GM23338 (cell line): ENCODE measurements around the gene FLT1. TPM values are rescaled to one million over a fixed set of nuclear protein-coding genes. Genes with fewer than 3 reads are reported as not detected.

Experiments
- ATAC-seq: fragments of 200-7000 bp; cut with Tn5 transposase; 3 replicates; pipeline ENCODE4 v1.9.1; 2020
- DNase-seq: peaks from one replicate; pipeline ENCODE4 v3.0.0-alpha.2; 2015; ENCODE audit warnings: low spot score
- H2AFZ ChIP-seq: fragments of 200-600 bp; sonication (generic); 2 replicates; pipeline ENCODE4 v1.8.0; 2016; ENCODE audit warnings: antibody characterized with exemption, mild to moderate bottlenecking, moderate library complexity
- H3F3A ChIP-seq: fragments of 200-600 bp; sonication (generic); replicated peaks from 2 replicates; pipeline ENCODE4 v1.8.0; 2017; ENCODE audit warnings: antibody characterized with exemption, mixed run types, low read depth
- H3K27ac ChIP-seq: fragments of 200-600 bp; sonication (generic); 2 replicates; pipeline ENCODE4 v1.6.1; 2016; ENCODE audit warnings: low read depth
- H3K27me3 ChIP-seq: fragments of 200-600 bp; sonication (generic); 2 replicates; pipeline ENCODE4 v1.8.0; 2016; ENCODE audit warnings: mild to moderate bottlenecking, mixed run types, moderate library complexity; ENCODE audit not compliant: insufficient read depth
- H3K36me3 ChIP-seq: fragments of 200-600 bp; sonication (generic); 2 replicates; pipeline ENCODE4 v1.8.0; 2016; ENCODE audit warnings: mild to moderate bottlenecking; ENCODE audit not compliant: insufficient read depth
- H3K4me1 ChIP-seq: fragments of 200-600 bp; sonication (generic); 2 replicates; pipeline ENCODE4 v1.8.0; 2016; ENCODE audit warnings: mild to moderate bottlenecking, moderate library complexity; ENCODE audit not compliant: insufficient read depth
- H3K4me2 ChIP-seq: fragments of 200-600 bp; sonication (generic); 2 replicates; pipeline ENCODE4 v1.7.1; 2017; ENCODE audit warnings: mixed run types
- H3K4me3 ChIP-seq: fragments of 200-600 bp; sonication (generic); 2 replicates; pipeline ENCODE4 v1.6.1; 2016; ENCODE audit warnings: mixed run types
- H3K79me2 ChIP-seq: fragments of 200-600 bp; sonication (generic); replicated peaks from 2 replicates; pipeline ENCODE4 v1.8.0; 2017; ENCODE audit warnings: mild to moderate bottlenecking; ENCODE audit not compliant: insufficient read depth
- H3K9me2 ChIP-seq: fragments of 200-600 bp; sonication (generic); 2 replicates; pipeline ENCODE4 v1.8.0; 2017; ENCODE audit not compliant: insufficient read depth
- H4K20me1 ChIP-seq: fragments of 200-600 bp; sonication (generic); replicated peaks from 2 replicates; pipeline ENCODE4 v1.8.0; 2017; ENCODE audit warnings: mild to moderate bottlenecking; ENCODE audit not compliant: insufficient read depth
- H3K27ac Mint-ChIP-seq: 2 replicates; pipeline ENCODE4 v1.8.0; 2020; ENCODE audit warnings: inconsistent platforms, mild to moderate bottlenecking, moderate library complexity, mixed read lengths
- H3K27me3 Mint-ChIP-seq: 3 replicates; pipeline ENCODE4 v1.8.0; 2022; ENCODE audit warnings: low read depth, mild to moderate bottlenecking, moderate library complexity, mixed read lengths, inconsistent platforms; ENCODE audit not compliant: insufficient read depth, poor library complexity
- H3K36me3 Mint-ChIP-seq: 3 replicates; pipeline ENCODE4 v1.8.0; 2021; ENCODE audit warnings: low read depth, mild to moderate bottlenecking, inconsistent platforms, moderate library complexity, mixed read lengths
- H3K4me1 Mint-ChIP-seq: 3 replicates; pipeline ENCODE4 v1.8.0; 2020; ENCODE audit warnings: mild to moderate bottlenecking, inconsistent platforms, mixed read lengths
- H3K4me3 Mint-ChIP-seq: 3 replicates; pipeline ENCODE4 v1.8.0; 2021; ENCODE audit warnings: moderate library complexity, mild to moderate bottlenecking, inconsistent platforms, mixed read lengths
- H3K9me3 Mint-ChIP-seq: 3 replicates; pipeline ENCODE4 v1.8.0; 2020; ENCODE audit warnings: moderate library complexity, mild to moderate bottlenecking, inconsistent platforms, mixed read lengths
- CREB1 ChIP-seq: fragments of 250-450 bp; sonication (Bioruptor Pico); IDR thresholded peaks from 2 replicates; pipeline ENCODE4 v1.5.0; 2020; ENCODE audit warnings: low read depth, mild to moderate bottlenecking, moderate library complexity
- JUNB ChIP-seq: IDR thresholded peaks from one replicate; pipeline ENCODE4 v1.6.1; 2016; ENCODE audit warnings: antibody characterized with exemption; ENCODE audit not compliant: unreplicated experiment
- NANOG ChIP-seq: IDR thresholded peaks from 2 replicates; pipeline ENCODE4 v1.6.1; 2016; ENCODE audit warnings: antibody characterized with exemption, borderline replicate concordance
- POLR2AphosphoS5 ChIP-seq: IDR thresholded peaks from 2 replicates; pipeline ENCODE4 v1.6.1; 2016; ENCODE audit warnings: antibody characterized with exemption, low read depth
- STAT1 ChIP-seq: IDR thresholded peaks from one replicate; pipeline ENCODE4 v1.6.1; 2016; ENCODE audit warnings: antibody characterized with exemption; ENCODE audit not compliant: unreplicated experiment
- ZNF462 ChIP-seq: fragments of 250-450 bp; sonication (Bioruptor Pico); IDR thresholded peaks from 2 replicates; pipeline ENCODE4 v1.5.0; 2020; ENCODE audit warnings: mild to moderate bottlenecking, moderate library complexity
- polyA plus RNA-seq: library from polyadenylated mRNA; unstranded; fragments of >200 nt; fragmentation: Nextera tagmentation; extraction: Ambion mirVana; gene quantifications from 2 replicates; pipeline ENCODE4 v1.2.1, GENCODE V29; 2016
- total RNA-seq: library from RNA; depleted of rRNA; stranded (reverse); fragments of >200 nt; shearing (Covaris generic); gene quantifications from 2 replicates; pipeline ENCODE4 v1.2.3, GENCODE V29; 2014
- TF ChIP-seq, protein P1 (sequence below), 2 experiments: fragments of 200-600 bp in 1 of 2; sonication (generic) in 1 of 2; conservative IDR thresholded peaks; 2 replicates each; pipeline versions ENCODE4 v1.5.1 to v1.6.1; 2016 to 2017; ENCODE audit warnings: antibody characterized with exemption in 2 of 2, low read depth in 2 of 2, mild to moderate bottlenecking in 2 of 2, moderate library complexity in 1 of 2

Gene FLT1
- total and polyA plus RNA-seq, 2 experiments from 2014 or later = 26.8 to 116 TPM

DNA sequence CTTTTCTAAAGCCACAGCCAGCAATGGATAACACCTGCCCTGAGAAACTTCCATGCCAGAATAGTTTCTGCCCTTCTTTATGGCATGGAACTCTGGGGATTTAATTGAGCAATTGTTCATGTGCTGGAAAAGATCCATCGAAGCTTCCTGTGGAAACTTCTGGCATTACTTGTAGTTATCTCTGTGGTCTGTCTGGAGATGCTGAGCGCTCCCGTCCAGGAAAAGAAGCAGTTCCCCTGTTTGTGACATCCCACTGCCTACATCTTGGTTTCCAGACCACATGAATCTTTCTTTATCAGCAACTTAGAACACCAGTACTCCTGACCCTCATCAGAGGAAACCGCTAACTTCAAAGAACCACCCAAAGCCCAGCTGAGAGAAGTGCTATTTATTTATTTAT lies 24.6 kb downstream of the FLT1 start (continued):
- TF ChIP-seq ZNF462 (CRISPR knock-in tag) = no peak
- TF ChIP-seq, protein P1, sequence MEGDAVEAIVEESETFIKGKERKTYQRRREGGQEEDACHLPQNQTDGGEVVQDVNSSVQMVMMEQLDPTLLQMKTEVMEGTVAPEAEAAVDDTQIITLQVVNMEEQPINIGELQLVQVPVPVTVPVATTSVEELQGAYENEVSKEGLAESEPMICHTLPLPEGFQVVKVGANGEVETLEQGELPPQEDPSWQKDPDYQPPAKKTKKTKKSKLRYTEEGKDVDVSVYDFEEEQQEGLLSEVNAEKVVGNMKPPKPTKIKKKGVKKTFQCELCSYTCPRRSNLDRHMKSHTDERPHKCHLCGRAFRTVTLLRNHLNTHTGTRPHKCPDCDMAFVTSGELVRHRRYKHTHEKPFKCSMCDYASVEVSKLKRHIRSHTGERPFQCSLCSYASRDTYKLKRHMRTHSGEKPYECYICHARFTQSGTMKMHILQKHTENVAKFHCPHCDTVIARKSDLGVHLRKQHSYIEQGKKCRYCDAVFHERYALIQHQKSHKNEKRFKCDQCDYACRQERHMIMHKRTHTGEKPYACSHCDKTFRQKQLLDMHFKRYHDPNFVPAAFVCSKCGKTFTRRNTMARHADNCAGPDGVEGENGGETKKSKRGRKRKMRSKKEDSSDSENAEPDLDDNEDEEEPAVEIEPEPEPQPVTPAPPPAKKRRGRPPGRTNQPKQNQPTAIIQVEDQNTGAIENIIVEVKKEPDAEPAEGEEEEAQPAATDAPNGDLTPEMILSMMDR (conservative IDR thresholded peaks at IDR 0.05; ENCODE audit: low read depth in 2 of 2) = no peak
- TF ChIP-seq JUNB = no peak
- no peak for TF ChIP-seq STAT1
- TF ChIP-seq POLR2AphosphoS5 = no peak
- no peak for TF ChIP-seq CREB1 (CRISPR knock-in tag)

- Mint-ChIP-seq H3K4me3 (no peak overlapping the region), H3K36me3 (peaks cover 77% of the 10 kb centered on the region), H3K9me3 (peaks cover 8% of the 10 kb centered on the region; the same call in 2 of the 3 replicates), H3K4me1 (peaks cover 54% of the 10 kb centered on the region), H3K27ac (0 out of 2 replicates have a peak overlapping the region, but pooled peaks have one; percentile 17), H3K27me3 (peaks cover 3% of the 10 kb centered on the region)
- no peak overlapping the region for H2AFZ ChIP-seq
- peaks cover 7% of the 10 kb centered on the region; the same call in 1 of the 2 replicates for H3F3A ChIP-seq
- peak overlapping the region; percentile 68; the same call in 1 of the 2 replicates for H3K27ac ChIP-seq
- DNase-seq = no peak
- ATAC-seq = no peak
- peaks cover 91% of the 10 kb centered on the region for H3K79me2 ChIP-seq
- H4K20me1 ChIP-seq = peaks cover 17% of the 10 kb centered on the region
- H3K27me3 ChIP-seq = no peaks in the 10 kb centered on the region
- H3K4me2 ChIP-seq = 0 out of 2 replicates have a peak overlapping the region, but pooled peaks have one; percentile 9
- H3K36me3 ChIP-seq = peaks cover 25% of the 10 kb centered on the region
- H3K9me2 ChIP-seq = no peaks in the 10 kb centered on the region
- peaks cover 43% of the 10 kb centered on the region for H3K4me1 ChIP-seq
- H3K4me3 ChIP-seq = no peak overlapping the region
- TF ChIP-seq JUNB = no peak
- TF ChIP-seq NANOG = no peak
- TF ChIP-seq POLR2AphosphoS5 = no peak; the same call in 1 of the 2 replicates
- TF ChIP-seq, protein P1 (conservative IDR thresholded peaks at IDR 0.05; ENCODE audit: low read depth in 2 of 2) = no peak
Measured at GRCh38 chr13:28469316-28469715, 25.6 kb downstream of the FLT1 start.
